ENCODE measurements around the gene CRYL1.

The CRYL1 gene

GRCh38 chr13:20366056-20366455, 159.6 kb downstream of the CRYL1 start:
- DNase-seq (ENCODE audit: insufficient read length, low spot score) (no peak), FAIRE-seq (no peak)
- TF ChIP-seq CTCF (IDR thresholded peaks at IDR 0.05; ENCODE audit: insufficient read depth, missing control alignments), result no peak

GRCh38 chr13:20363603-20364002, 162.1 kb downstream of the CRYL1 start:
- no peak for FAIRE-seq
- no peak for TF ChIP-seq CTCF (IDR thresholded peaks at IDR 0.05; ENCODE audit: insufficient read depth, missing control alignments)
- DNase-seq (ENCODE audit: insufficient read length, low spot score), result no peak

GRCh38 chr13:20363172-20363571, 162.5 kb downstream of the CRYL1 start:
- TF ChIP-seq CTCF (IDR thresholded peaks at IDR 0.05; ENCODE audit: insufficient read depth, missing control alignments), result no peak
- DNase-seq (ENCODE audit: insufficient read length, low spot score), result no peak
- FAIRE-seq, result no peak

GRCh38 chr13:20362484-20363041, 163.1 kb downstream of the CRYL1 start:
- no peak for TF ChIP-seq CTCF (IDR thresholded peaks at IDR 0.05; ENCODE audit: insufficient read depth, missing control alignments)
- DNase-seq (ENCODE audit: insufficient read length, low spot score) (no peak), FAIRE-seq (no peak)

GRCh38 chr13:20360835-20361412, 164.7 kb downstream of the CRYL1 start:
- no peak for DNase-seq (ENCODE audit: insufficient read length, low spot score)
- FAIRE-seq, result no peak
- no peak for TF ChIP-seq CTCF (IDR thresholded peaks at IDR 0.05; ENCODE audit: insufficient read depth, missing control alignments)

GRCh38 chr13:20360041-20360491, 165.6 kb downstream of the CRYL1 start:
- no peak for TF ChIP-seq CTCF (IDR thresholded peaks at IDR 0.05; ENCODE audit: insufficient read depth, missing control alignments)
- FAIRE-seq (no peak), DNase-seq (ENCODE audit: insufficient read length, low spot score) (no peak)

- FAIRE-seq (no peak), DNase-seq (ENCODE audit: insufficient read length, low spot score) (no peak)
- no peak for TF ChIP-seq CTCF (IDR thresholded peaks at IDR 0.05; ENCODE audit: insufficient read depth, missing control alignments)
Observed at GRCh38 chr13:20359335-20359734, 166.3 kb downstream of the CRYL1 start.

Measured in D721Med (cell line).